AG09319 (cell line): ENCODE measurements around the gene GRIK1.

Source experiments
- DNase-seq: peaks from one replicate; pipeline ENCODE4 v3.0.0-alpha.2; 2010; ENCODE audit warnings: low read depth; ENCODE audit errors: extremely low read depth
- CTCF ChIP-seq: IDR thresholded peaks from 2 replicates; pipeline ENCODE4 v1.5.1; 2011; ENCODE audit warnings: low read depth, mild to moderate bottlenecking, inconsistent platforms, low read length, moderate library complexity

The GRIK1 gene

GRCh38 chr21:29920938-29921337, 18.9 kb downstream of the GRIK1 start:
- no peak for TF ChIP-seq CTCF
- no peak for DNase-seq

- DNase-seq, result no peak
These were observed 25.5 kb downstream of the GRIK1 start for GRCh38 chr21:29914326-29914725.

GRCh38 chr21:29909571-29909970, 30.2 kb downstream of the GRIK1 start:
- DNase-seq, result no peak
- no peak for TF ChIP-seq CTCF

More at GRCh38 chr21:29914326-29914725, 25.5 kb downstream of the GRIK1 start:
- no peak for TF ChIP-seq CTCF

- no peak for DNase-seq
- TF ChIP-seq CTCF, result no peak
These were observed 35.2 kb downstream of the GRIK1 start for GRCh38 chr21:29904359-29905282.

GRCh38 chr21:29896884-29897283, 42.9 kb downstream of the GRIK1 start:
- DNase-seq, result no peak
- no peak for TF ChIP-seq CTCF

- no peak for DNase-seq
These were observed 46.1 kb downstream of the GRIK1 start for GRCh38 chr21:29893687-29894086.

More at GRCh38 chr21:29893687-29894086, 46.1 kb downstream of the GRIK1 start:
- TF ChIP-seq CTCF, result no peak
